HepG2 (cell line): Measurements from ENCODE around the gene EFNA4. TPM values are rescaled to one million over a fixed set of nuclear protein-coding genes. Genes with fewer than 3 reads are reported as not detected.

Experiments used
- ATAC-seq: fragments of 200-7000 bp; cut with Tn5 transposase; 3 replicates; pipeline ENCODE4 v1.9.1; 2020; ENCODE audit warnings: mild to moderate bottlenecking, moderate library complexity
- BruUV-seq: library from RNA; stranded (reverse); fragments of 400-500 nt; replicated peaks from 2 replicates; lab custom pipeline; 2021; lab: Mats Ljungman, UMichigan
- CTCF ChIA-PET: fragments of 300-600 bp; formaldehyde crosslinking; extraction: SDS; loops from one replicate; lab custom pipeline; 2021; ENCODE audit warnings: low total read pairs, inconsistent platforms, low intra/inter-chr PET ratio; lab: Yijun Ruan, JAX
- POLR2A ChIA-PET: fragments of 350-600 bp; sonication (Branson Sonifier 250); formaldehyde crosslinking; loops from one replicate; lab custom pipeline; 2020; ENCODE audit warnings: antibody characterized with exemption, inconsistent platforms; lab: Yijun Ruan, JAX
- DNase-seq: peaks from one replicate; pipeline ENCODE4 v3.0.0-alpha.2; 2015; ENCODE audit warnings: low spot score
- FAIRE-seq: peaks from 3 replicates; lab custom pipeline; 2011; peaks lifted over from hg19 to GRCh38; lab: Jason Lieb, UNC
- H2AFZ ChIP-seq: one replicate; pipeline ENCODE4 v1.6.1; 2011; ENCODE audit warnings: low read length, inconsistent platforms
- H3K27ac ChIP-seq: fragments of 300-600 bp; 3 replicates; pipeline ENCODE4 v1.8.0; 2011; ENCODE audit warnings: mixed run types, mild to moderate bottlenecking, mixed read lengths, low read length, inconsistent platforms; ENCODE audit not compliant: insufficient read depth; ENCODE audit errors: extremely low read length
- H3K27me3 ChIP-seq, 2 experiments: fragments of 200-600 bp in 1 of 2; 2 replicates in 1 of 2; 3 replicates in 1 of 2; pipeline versions ENCODE4 v1.6.0 to v1.8.0; 2011; ENCODE audit warnings: low read length in 2 of 2, mild to moderate bottlenecking in 2 of 2, moderate library complexity in 2 of 2, inconsistent platforms in 1 of 2; ENCODE audit not compliant: insufficient read depth in 2 of 2, control insufficient read depth in 1 of 2
- H3K36me3 ChIP-seq, 2 experiments: fragments of 200-600 bp in 1 of 2; replicated peaks in 1 of 2; 2 replicates in 1 of 2; 3 replicates in 1 of 2; pipeline versions ENCODE4 v1.5.1 to v1.8.0; 2011; ENCODE audit warnings: low read length in 2 of 2, inconsistent platforms in 1 of 2; ENCODE audit not compliant: insufficient read depth in 2 of 2, control insufficient read depth in 1 of 2
- H3K4me1 ChIP-seq: 2 replicates; pipeline ENCODE4 v1.5.1; 2012; ENCODE audit warnings: low read length, inconsistent platforms; ENCODE audit not compliant: insufficient read depth
- H3K4me2 ChIP-seq: 2 replicates; pipeline ENCODE4 v1.6.0; 2011; ENCODE audit warnings: low read depth, low read length, inconsistent platforms
- H3K4me3 ChIP-seq, 3 experiments: fragments of 200-600 bp in 1 of 3; sonication (generic), shearing (Covaris generic) in 1 of 3; replicated peaks in 1 of 3; 2 replicates each; pipeline ENCODE4 v1.5.1; 2011 to 2016; ENCODE audit warnings: low read length in 3 of 3, inconsistent platforms in 2 of 3, low read depth in 2 of 3, mild to moderate bottlenecking in 2 of 3, control low read depth in 1 of 3, mixed read lengths in 1 of 3; ENCODE audit not compliant: insufficient read depth in 1 of 3
- H3K79me2 ChIP-seq: one replicate; pipeline ENCODE4 v1.6.1; 2011; ENCODE audit warnings: low read length, inconsistent platforms; ENCODE audit not compliant: insufficient read depth
- H3K9ac ChIP-seq: 2 replicates; pipeline ENCODE4 v1.6.0; 2011; ENCODE audit warnings: mild to moderate bottlenecking, low read depth, low read length, inconsistent platforms; ENCODE audit not compliant: insufficient read depth
- H3K9me3 ChIP-seq: 2 replicates; pipeline ENCODE4 v1.5.1; 2012; ENCODE audit warnings: mild to moderate bottlenecking, low read length
- H4K20me1 ChIP-seq: 2 replicates; pipeline ENCODE4 v1.6.0; 2011; ENCODE audit warnings: inconsistent platforms, mild to moderate bottlenecking, low read length, moderate library complexity; ENCODE audit not compliant: insufficient read depth
- DBP ChIP-seq: sonication (generic); formaldehyde crosslinking; IDR thresholded peaks from 2 replicates; pipeline ENCODE4 v1.4.0; 2020; ENCODE audit warnings: missing genetic modification reagents; ENCODE audit errors: not compliant biosample characterization
- EED ChIP-seq: sonication (generic); formaldehyde crosslinking; IDR thresholded peaks from 2 replicates; pipeline ENCODE4 v1.5.0; 2020; ENCODE audit warnings: mild to moderate bottlenecking, missing genetic modification reagents
- FOSL2 ChIP-seq: sonication (generic); formaldehyde crosslinking; IDR thresholded peaks from 2 replicates; pipeline ENCODE4 v1.4.0; 2020; ENCODE audit warnings: missing genetic modification reagents
- KLF9 ChIP-seq: IDR thresholded peaks from 2 replicates; pipeline ENCODE4 v1.6.1; 2016; ENCODE audit warnings: low read depth
- NAIF1 ChIP-seq: sonication (generic); formaldehyde crosslinking; IDR thresholded peaks from 2 replicates; pipeline ENCODE4 v1.5.0; 2020; ENCODE audit warnings: mild to moderate bottlenecking, missing genetic modification reagents, borderline replicate concordance
- RCOR2 ChIP-seq: IDR thresholded peaks from 2 replicates; pipeline ENCODE4 v1.6.1; 2016; ENCODE audit warnings: missing biosample characterization, missing genetic modification reagents
- RFXAP ChIP-seq: sonication (generic); formaldehyde crosslinking; IDR thresholded peaks from 2 replicates; pipeline ENCODE4 v1.4.0; 2020; ENCODE audit warnings: missing genetic modification reagents, borderline replicate concordance
- SIN3A ChIP-seq: IDR thresholded peaks from 2 replicates; pipeline ENCODE4 v1.6.1; 2011; ENCODE audit warnings: low read depth, mild to moderate bottlenecking, control low read depth, low read length, borderline replicate concordance
- ZFP36L1 ChIP-seq: sonication (generic); formaldehyde crosslinking; IDR thresholded peaks from 2 replicates; pipeline ENCODE4 v1.8.0; 2022; ENCODE audit warnings: mild to moderate bottlenecking, missing genetic modification reagents, moderate library complexity
- ZNF598 ChIP-seq: sonication (generic); formaldehyde crosslinking; IDR thresholded peaks from 2 replicates; pipeline ENCODE4 v1.5.1; 2020; ENCODE audit warnings: mild to moderate bottlenecking, missing genetic modification reagents, borderline replicate concordance
- ZNF672 ChIP-seq: sonication (generic); formaldehyde crosslinking; IDR thresholded peaks from 2 replicates; pipeline ENCODE4 v1.8.1; 2022; ENCODE audit warnings: missing genetic modification reagents
- WGBS: methylation state at CpG from one replicate; pipeline ENCODE4 v1.1.6; 2017; ENCODE audit warnings: low lambda C conversion rate; 5-methylcytosine and 5-hydroxymethylcytosine counted together
- in situ Hi-C: cut with HindIII; loops from 2 replicates; pipeline ENCODE4 v1.10.0; 2017; ENCODE audit warnings: low pct_unique_long_range_greater_than_20kb; ENCODE audit not compliant: extremely low pct_ligation_motif_present
- intact Hi-C: fragments of 100-400 bp; cut with micrococcal nuclease; formaldehyde crosslinking; loops from one replicate; pipeline ENCODE4 v1.10.0; 2022; ENCODE audit not compliant: unreplicated experiment
- polyA plus RNA-seq, 8 experiments: library from polyadenylated mRNA; depleted of rRNA in 3 of 8; stranded (reverse) in 7 of 8; unstranded in 1 of 8; fragments of >200 nt; fragmentation: Illumina TruSeq in 4 of 8; extraction: Trizol in 4 of 8; gene quantifications; 2 replicates each; pipeline versions ENCODE4 v1.2.1 to v1.2.3, GENCODE V29; 2011 to 2016; ENCODE audit warnings: low read depth in 4 of 8, missing spikeins in 1 of 8, mixed read lengths in 1 of 8; ENCODE audit not compliant: insufficient read depth in 1 of 8
- total RNA-seq, 5 experiments: library from RNA; depleted of rRNA; stranded (reverse); fragments of >200 nt; fragmentation: Illumina TruSeq; extraction: Trizol; gene quantifications; 2 replicates each; pipeline ENCODE4 v1.2.3, GENCODE V29; 2016; ENCODE audit warnings: low read depth in 1 of 5
- TF ChIP-seq, protein P1 (sequence below): sonication (generic); formaldehyde crosslinking; IDR thresholded peaks from 2 replicates; pipeline ENCODE4 v1.4.0; 2020; ENCODE audit warnings: missing genetic modification reagents
- TF ChIP-seq, protein P2 (sequence below): sonication (generic); formaldehyde crosslinking; IDR thresholded peaks from 2 replicates; pipeline ENCODE4 v1.5.1; 2020; ENCODE audit warnings: mild to moderate bottlenecking, missing genetic modification reagents, moderate library complexity

The EFNA4 gene
- total and polyA plus RNA-seq, 2 of the 13 experiments (the other 11 are each of a cell fraction or from before 2014, with no cell fraction given): 12.0 to 17.2 TPM

GRCh38 chr1:155084722-155085503, 21.4 kb downstream of the EFNA4 start (continued):
- TF ChIP-seq, protein P1, sequence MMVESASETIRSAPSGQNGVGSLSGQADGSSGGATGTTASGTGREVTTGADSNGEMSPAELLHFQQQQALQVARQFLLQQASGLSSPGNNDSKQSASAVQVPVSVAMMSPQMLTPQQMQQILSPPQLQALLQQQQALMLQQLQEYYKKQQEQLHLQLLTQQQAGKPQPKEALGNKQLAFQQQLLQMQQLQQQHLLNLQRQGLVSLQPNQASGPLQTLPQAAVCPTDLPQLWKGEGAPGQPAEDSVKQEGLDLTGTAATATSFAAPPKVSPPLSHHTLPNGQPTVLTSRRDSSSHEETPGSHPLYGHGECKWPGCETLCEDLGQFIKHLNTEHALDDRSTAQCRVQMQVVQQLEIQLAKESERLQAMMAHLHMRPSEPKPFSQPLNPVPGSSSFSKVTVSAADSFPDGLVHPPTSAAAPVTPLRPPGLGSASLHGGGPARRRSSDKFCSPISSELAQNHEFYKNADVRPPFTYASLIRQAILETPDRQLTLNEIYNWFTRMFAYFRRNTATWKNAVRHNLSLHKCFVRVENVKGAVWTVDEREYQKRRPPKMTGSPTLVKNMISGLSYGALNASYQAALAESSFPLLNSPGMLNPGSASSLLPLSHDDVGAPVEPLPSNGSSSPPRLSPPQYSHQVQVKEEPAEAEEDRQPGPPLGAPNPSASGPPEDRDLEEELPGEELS (CRISPR knock-in tag): no peak
- TF ChIP-seq ZNF672 (CRISPR knock-in tag) (0 out of 2 replicates have a peak, but pooled peaks have one; percentile 55), ZFP36L1 (CRISPR knock-in tag) (peak; percentile 78; the same call in 1 of the 2 replicates), KLF9 (peak; percentile 57; the same call in 1 of the 2 replicates), ZNF598 (CRISPR knock-in tag) (peak; percentile 13; the same call in 1 of the 2 replicates), EED (CRISPR knock-in tag) (0 out of 2 replicates have a peak, but pooled peaks have one; percentile 39), NAIF1 (CRISPR knock-in tag) (peak; percentile 69; the same call in 1 of the 2 replicates), RCOR2 (peak; percentile 34; the same call in 1 of the 2 replicates)

- DNase-seq (no peak), ATAC-seq (peak; percentile 2; the same call in 2 of the 3 replicates), FAIRE-seq (no peak)
- 0% methylated on average over 20 of the region's 32 CpGs for WGBS
- in situ Hi-C loops (no loop called here), intact Hi-C loops (loop anchor here (10.0 kb wide), 1 partner anchor 181 kb away; no protein-coding TSS in a partner anchor)
- no peaks in the 10 kb centered on the region for H3K9me3 ChIP-seq
- no TSS peak for BruUV-seq
- H3K36me3 ChIP-seq: no peaks in the 10 kb centered on the region
- H3K4me1 ChIP-seq: peaks cover 79% of the 10 kb centered on the region
- H2AFZ ChIP-seq: no peak overlapping the region
- peaks cover 4% of the 10 kb centered on the region; the same call in 1 of the 2 replicates for H4K20me1 ChIP-seq
- H3K27me3 ChIP-seq: peaks cover 20 to 37% of the 10 kb centered on the region in 2 experiments
- peak overlapping the region; percentile 74 for H3K27ac ChIP-seq
- ChIA-PET POLR2A (interaction anchor here (0.8 to 2.7 kb wide), 11 partner anchors 10 to 92 kb away, joined by 3 to 19 read pairs (median 4); partner anchors contain the start of genes KRTCAP2 and LENEP), CTCF (interaction anchor here (1.0 to 2.9 kb wide), 6 partner anchors 15 to 87 kb away, joined by 3 to 39 read pairs (median 6); partner anchors contain the start of genes ADAM15, EFNA4, KRTCAP2 and TRIM46)
- H3K4me3 ChIP-seq: peak overlapping the region; percentile 72 to 89 (median 75); a peak in 5 of 6 replicates
- H3K4me2 ChIP-seq: peak overlapping the region; percentile 98
- peak overlapping the region; percentile 63; the same call in 1 of the 2 replicates for H3K9ac ChIP-seq
- no peaks in the 10 kb centered on the region for H3K79me2 ChIP-seq
- TF ChIP-seq DBP (CRISPR knock-in tag) (no peak), RFXAP (CRISPR knock-in tag) (0 out of 2 replicates have a peak, but pooled peaks have one; percentile 21), FOSL2 (CRISPR knock-in tag) (peak; percentile 6; the same call in 1 of the 2 replicates), SIN3A (no peak)
- TF ChIP-seq, protein P2, sequence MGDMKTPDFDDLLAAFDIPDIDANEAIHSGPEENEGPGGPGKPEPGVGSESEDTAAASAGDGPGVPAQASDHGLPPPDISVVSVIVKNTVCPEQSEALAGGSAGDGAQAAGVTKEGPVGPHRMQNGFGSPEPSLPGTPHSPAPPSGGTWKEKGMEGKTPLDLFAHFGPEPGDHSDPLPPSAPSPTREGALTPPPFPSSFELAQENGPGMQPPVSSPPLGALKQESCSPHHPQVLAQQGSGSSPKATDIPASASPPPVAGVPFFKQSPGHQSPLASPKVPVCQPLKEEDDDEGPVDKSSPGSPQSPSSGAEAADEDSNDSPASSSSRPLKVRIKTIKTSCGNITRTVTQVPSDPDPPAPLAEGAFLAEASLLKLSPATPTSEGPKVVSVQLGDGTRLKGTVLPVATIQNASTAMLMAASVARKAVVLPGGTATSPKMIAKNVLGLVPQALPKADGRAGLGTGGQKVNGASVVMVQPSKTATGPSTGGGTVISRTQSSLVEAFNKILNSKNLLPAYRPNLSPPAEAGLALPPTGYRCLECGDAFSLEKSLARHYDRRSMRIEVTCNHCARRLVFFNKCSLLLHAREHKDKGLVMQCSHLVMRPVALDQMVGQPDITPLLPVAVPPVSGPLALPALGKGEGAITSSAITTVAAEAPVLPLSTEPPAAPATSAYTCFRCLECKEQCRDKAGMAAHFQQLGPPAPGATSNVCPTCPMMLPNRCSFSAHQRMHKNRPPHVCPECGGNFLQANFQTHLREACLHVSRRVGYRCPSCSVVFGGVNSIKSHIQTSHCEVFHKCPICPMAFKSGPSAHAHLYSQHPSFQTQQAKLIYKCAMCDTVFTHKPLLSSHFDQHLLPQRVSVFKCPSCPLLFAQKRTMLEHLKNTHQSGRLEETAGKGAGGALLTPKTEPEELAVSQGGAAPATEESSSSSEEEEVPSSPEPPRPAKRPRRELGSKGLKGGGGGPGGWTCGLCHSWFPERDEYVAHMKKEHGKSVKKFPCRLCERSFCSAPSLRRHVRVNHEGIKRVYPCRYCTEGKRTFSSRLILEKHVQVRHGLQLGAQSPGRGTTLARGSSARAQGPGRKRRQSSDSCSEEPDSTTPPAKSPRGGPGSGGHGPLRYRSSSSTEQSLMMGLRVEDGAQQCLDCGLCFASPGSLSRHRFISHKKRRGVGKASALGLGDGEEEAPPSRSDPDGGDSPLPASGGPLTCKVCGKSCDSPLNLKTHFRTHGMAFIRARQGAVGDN (CRISPR knock-in tag): peak; percentile 51
These were observed 22.1 kb downstream of the EFNA4 start for GRCh38 chr1:155085504-155086127.
